Right lobe of liver (tissue), 4 donors: ENCODE results near the gene FAM20C.

Source experiments
- CTCF ChIP-seq, 4 donors: fragments of 200-600 bp in 3 of 4; fragments of 450-650 bp in 1 of 4; IDR thresholded peaks; one replicate each; pipeline versions ENCODE4 v1.5.1 to v1.8.0; 2016 to 2022; ENCODE audit warnings: antibody characterized with exemption in 4 of 4, mild to moderate bottlenecking in 2 of 4
- POLR2A ChIP-seq: fragments of 450-650 bp; IDR thresholded peaks from one replicate; pipeline ENCODE4 v1.6.1; 2017; ENCODE audit warnings: antibody characterized with exemption, mild to moderate bottlenecking
- donor health status: DM: no; HTN: no; CAD: no.
- donor health status: DM: no; HTN: no; CAD: no.
- donor health status: DM: no; HTN: yes; CAD: no.

GRCh38 chr7:245574-246295, 53.4 kb downstream of the FAM20C start:
- TF ChIP-seq POLR2A (no peak), CTCF (IDR thresholded peaks at IDR 0.05) (no peak)
